Posterior vena cava (tissue), 2 donors: ENCODE results near the gene NEIL3. TPM values are rescaled to one million over a fixed set of nuclear protein-coding genes. Genes with fewer than 3 reads are reported as not detected.

Experiments
- DNase-seq: peaks from one replicate; pipeline ENCODE4 v3.0.0-alpha.2; 2020; ENCODE audit warnings: low spot score
- intact Hi-C, 2 donors: fragments of 100-400 bp; cut with DNase I; formaldehyde crosslinking; loops; one replicate each; pipeline versions ENCODE4 v1.14.1 to v1.14.2; 2022 to 2023
- total RNA-seq, 2 donors: library from RNA; stranded (reverse); fragmentation: NEBNext Ultra II Directional; extraction: Animal tissue kit (Norgen Biotek cat#: 25700); gene quantifications; one replicate each; pipeline ENCODE4 v1.2.1, GENCODE V29; 2021
- donor health status: DM: yes; HTN: yes; CAD: no.
- donor health status: DM: yes; HTN: yes; CAD: no.

NEIL3 gene
- total RNA-seq, 2 donors from 2014 or later = 0.24 to 0.46 TPM

GRCh38 chr4:177400030-177400429 lies 90.4 kb downstream of the NEIL3 start:
- intact Hi-C loops = no loop called here
- DNase-seq = no peak

DNA sequence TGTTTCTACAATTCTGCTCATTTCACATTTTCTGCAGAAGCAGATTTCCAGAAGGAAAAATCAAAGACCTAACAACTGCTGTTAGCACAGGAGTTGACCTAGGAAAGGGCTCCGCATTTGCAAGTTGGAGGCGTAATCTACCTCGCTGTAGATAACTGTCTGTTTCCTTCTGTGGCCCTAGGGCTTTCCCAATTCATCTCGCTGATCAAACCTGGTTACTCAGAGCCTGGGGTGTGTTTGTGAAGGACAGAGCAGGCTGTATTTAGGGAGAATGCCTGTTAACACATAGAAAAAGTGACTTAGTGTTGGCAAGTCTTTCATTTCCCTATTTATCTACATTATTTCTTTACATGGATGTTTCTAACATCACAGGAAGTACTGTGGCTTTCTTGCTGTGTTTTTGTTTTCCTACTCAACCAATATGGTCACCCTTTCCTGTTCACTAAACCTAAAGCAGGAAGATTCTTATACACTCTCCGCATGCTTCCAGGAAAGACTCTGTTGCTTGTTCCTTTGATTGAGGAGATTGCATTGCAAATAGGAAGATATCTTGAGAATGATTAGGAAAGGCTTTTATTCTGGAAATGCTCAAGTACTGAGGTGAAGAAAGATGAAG lies 92.1 kb downstream of the NEIL3 start:
- DNase-seq = no peak
- intact Hi-C loops = no loop called here

GRCh38 chr4:177403746-177404145 lies 94.1 kb downstream of the NEIL3 start:
- DNase-seq = no peak
- intact Hi-C loops = no loop called here

- intact Hi-C loops = no loop called here
- DNase-seq = no peak
These were observed 94.7 kb downstream of the NEIL3 start for GRCh38 chr4:177404342-177404741.

GRCh38 chr4:177404986-177405385 lies 95.3 kb downstream of the NEIL3 start:
- no peak for DNase-seq
- intact Hi-C loops = no loop called here

- intact Hi-C loops = no loop called here
- no peak for DNase-seq
These were observed 95.8 kb downstream of the NEIL3 start for GRCh38 chr4:177405508-177405907.

GRCh38 chr4:177408023-177408422 lies 98.3 kb downstream of the NEIL3 start:
- intact Hi-C loops = no loop called here
- no peak for DNase-seq

DNA sequence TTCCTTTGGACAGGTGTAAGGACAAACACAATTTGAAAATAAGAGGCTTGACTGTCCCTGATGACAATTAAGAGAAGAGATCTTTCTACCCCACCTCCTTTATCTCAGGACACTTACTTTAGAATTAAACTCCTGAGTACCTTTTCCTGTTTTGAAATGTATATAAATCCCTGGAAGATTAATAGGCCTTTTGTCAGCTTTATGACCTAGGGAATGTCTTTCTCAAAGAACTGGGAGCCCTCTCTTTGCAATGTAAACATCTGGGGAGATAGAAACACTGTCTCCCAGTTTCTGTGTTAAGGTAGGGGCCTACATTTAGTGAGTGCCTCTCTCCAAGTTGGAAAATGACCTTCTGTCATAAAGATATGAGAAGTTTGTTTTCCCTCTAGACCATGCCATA lies 100.9 kb downstream of the NEIL3 start:
- intact Hi-C loops = no loop called here
- no peak for DNase-seq

DNA sequence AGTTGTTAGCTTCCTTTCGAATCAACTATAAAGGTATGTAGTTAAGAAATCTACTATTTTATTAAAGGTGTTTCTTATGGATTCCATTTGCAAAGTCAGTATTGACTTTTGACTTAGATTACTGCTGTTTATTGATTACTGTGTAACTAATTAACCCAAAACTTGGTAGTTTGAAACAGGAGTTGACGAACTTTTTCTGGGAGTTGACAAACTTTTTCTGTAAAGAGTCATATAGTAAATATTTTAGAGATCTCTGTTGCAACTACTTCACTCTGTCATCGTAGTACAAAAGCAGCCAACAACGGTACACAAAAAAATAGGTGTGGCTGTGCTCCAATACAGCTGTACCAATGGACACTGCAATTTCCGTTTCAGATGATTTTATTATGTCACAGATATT lies 102.3 kb downstream of the NEIL3 start:
- intact Hi-C loops = no loop called here
- DNase-seq = no peak

Other genes starting within 250 kb of the NEIL3 start
- gene AGA, start 132.6 kb downstream of the NEIL3 start, total RNA-seq = 10 to 100 TPM in 1 of 2 donors, 1 to 10 TPM in 1; 7.4 to 15.0 TPM